Measurements from ENCODE around the gene OPN3. TPM values are rescaled to one million over a fixed set of nuclear protein-coding genes. Genes with fewer than 3 reads are reported as not detected.

Gene OPN3
- total and polyA plus RNA-seq, 9 of the 15 experiments (the other 6 are each of a cell fraction or from before 2014, with no cell fraction given), result 4.2 to 34.6 (median 17.0) TPM

GRCh38 chr1:241611063-241611462 lies 29.1 kb downstream of the OPN3 start (continued):
- TF ChIP-seq RB1 (IDR thresholded peaks at IDR 0.05; ENCODE audit: low read depth) (no peak), ZBTB33 (CRISPR knock-in tag; IDR thresholded peaks at IDR 0.05) (no peak), SIX5 (IDR thresholded peaks at IDR 0.05; ENCODE audit: borderline replicate concordance in 1 of 2, insufficient read depth in 1 of 2, low read depth in 1 of 2, low read length in 2 of 2) (no peak), PTTG1 (tag; IDR thresholded peaks at IDR 0.05; ENCODE audit: low read depth) (no peak), MXD1 (CRISPR knock-in tag; IDR thresholded peaks at IDR 0.05; ENCODE audit: borderline replicate concordance, poor library complexity, severe bottlenecking) (no peak), RHOXF2B (CRISPR knock-in tag; conservative IDR thresholded peaks at IDR 0.05) (no peak), CC2D1A (IDR thresholded peaks at IDR 0.05) (peak; percentile 80), RCOR1 (IDR thresholded peaks at IDR 0.05; ENCODE audit: borderline replicate concordance in 1 of 2, low read depth in 2 of 2, low read length in 2 of 2) (no peak), CHD2 (IDR thresholded peaks at IDR 0.05; ENCODE audit: low read depth, low read length) (no peak), E2F8 (IDR thresholded peaks at IDR 0.05; ENCODE audit: low read depth, partially characterized antibody) (no peak), HNRNPH1 (optimal IDR thresholded peaks at IDR 0.05; ENCODE audit: low read depth, low read length) (no peak), PCBP1 (IDR thresholded peaks at IDR 0.05; ENCODE audit: low read depth, low read length, poor library complexity, severe bottlenecking) (no peak), ZBTB49 (CRISPR knock-in tag; IDR thresholded peaks at IDR 0.05; ENCODE audit: borderline replicate concordance) (no peak), MCM2 (IDR thresholded peaks at IDR 0.05; ENCODE audit: low read depth) (no peak), POLR3G (IDR thresholded peaks at IDR 0.05; ENCODE audit: extremely low read depth, insufficient read length, insufficient replicate concordance) (no peak), MAX (CRISPR knock-in tag; IDR thresholded peaks at IDR 0.05) (no peak), ELK1 (CRISPR knock-in tag; IDR thresholded peaks at IDR 0.05) (no peak)
